Measurements from ENCODE around the gene NDUFS3.

DNA sequence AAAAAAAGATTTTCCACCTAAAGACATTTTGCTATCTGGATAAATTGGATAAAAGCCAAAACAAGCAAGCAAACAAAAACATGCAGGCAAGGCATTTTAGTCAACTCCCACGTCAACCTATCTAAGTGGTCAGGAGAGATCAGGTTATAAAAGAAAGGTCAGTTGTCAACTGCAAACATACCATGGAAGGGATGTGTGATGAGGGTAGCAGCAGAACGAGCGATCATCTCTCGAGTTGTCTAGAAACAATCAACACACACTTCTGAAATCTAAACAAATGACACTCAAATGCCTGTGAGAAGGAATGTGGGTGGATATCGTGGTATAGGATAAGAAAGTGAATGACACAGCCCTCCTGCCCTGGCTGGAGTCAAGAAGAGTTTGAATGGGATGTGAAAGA, 52.6 kb downstream of the NDUFS3 start:
- TF ChIP-seq, protein P1, sequence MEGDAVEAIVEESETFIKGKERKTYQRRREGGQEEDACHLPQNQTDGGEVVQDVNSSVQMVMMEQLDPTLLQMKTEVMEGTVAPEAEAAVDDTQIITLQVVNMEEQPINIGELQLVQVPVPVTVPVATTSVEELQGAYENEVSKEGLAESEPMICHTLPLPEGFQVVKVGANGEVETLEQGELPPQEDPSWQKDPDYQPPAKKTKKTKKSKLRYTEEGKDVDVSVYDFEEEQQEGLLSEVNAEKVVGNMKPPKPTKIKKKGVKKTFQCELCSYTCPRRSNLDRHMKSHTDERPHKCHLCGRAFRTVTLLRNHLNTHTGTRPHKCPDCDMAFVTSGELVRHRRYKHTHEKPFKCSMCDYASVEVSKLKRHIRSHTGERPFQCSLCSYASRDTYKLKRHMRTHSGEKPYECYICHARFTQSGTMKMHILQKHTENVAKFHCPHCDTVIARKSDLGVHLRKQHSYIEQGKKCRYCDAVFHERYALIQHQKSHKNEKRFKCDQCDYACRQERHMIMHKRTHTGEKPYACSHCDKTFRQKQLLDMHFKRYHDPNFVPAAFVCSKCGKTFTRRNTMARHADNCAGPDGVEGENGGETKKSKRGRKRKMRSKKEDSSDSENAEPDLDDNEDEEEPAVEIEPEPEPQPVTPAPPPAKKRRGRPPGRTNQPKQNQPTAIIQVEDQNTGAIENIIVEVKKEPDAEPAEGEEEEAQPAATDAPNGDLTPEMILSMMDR (optimal IDR thresholded peaks at IDR 0.05 in 1 of 3, IDR thresholded peaks at IDR 0.05 in 1 of 3, conservative IDR thresholded peaks at IDR 0.05 in 1 of 3; ENCODE audit: extremely low read depth in 1 of 3, insufficient read depth in 2 of 3, low read length in 3 of 3), result no peak
- no peak for TF ChIP-seq EZH2 (IDR thresholded peaks at IDR 0.05; ENCODE audit: low read length)
